ENCODE results near the gene SCD5.

- TF ChIP-seq, protein P1, sequence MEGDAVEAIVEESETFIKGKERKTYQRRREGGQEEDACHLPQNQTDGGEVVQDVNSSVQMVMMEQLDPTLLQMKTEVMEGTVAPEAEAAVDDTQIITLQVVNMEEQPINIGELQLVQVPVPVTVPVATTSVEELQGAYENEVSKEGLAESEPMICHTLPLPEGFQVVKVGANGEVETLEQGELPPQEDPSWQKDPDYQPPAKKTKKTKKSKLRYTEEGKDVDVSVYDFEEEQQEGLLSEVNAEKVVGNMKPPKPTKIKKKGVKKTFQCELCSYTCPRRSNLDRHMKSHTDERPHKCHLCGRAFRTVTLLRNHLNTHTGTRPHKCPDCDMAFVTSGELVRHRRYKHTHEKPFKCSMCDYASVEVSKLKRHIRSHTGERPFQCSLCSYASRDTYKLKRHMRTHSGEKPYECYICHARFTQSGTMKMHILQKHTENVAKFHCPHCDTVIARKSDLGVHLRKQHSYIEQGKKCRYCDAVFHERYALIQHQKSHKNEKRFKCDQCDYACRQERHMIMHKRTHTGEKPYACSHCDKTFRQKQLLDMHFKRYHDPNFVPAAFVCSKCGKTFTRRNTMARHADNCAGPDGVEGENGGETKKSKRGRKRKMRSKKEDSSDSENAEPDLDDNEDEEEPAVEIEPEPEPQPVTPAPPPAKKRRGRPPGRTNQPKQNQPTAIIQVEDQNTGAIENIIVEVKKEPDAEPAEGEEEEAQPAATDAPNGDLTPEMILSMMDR (IDR thresholded peaks at IDR 0.05): no peak
- TF ChIP-seq POLR2A (IDR thresholded peaks at IDR 0.05): no peak
Measured at GRCh38 chr4:82594456-82594855, 204.1 kb downstream of the SCD5 start.
